HepG2 (cell line): Measurements from ENCODE around the gene SLC66A3. TPM values are rescaled to one million over a fixed set of nuclear protein-coding genes. Genes with fewer than 3 reads are reported as not detected.

ENCODE experiments used
- ARID3A ChIP-seq: IDR thresholded peaks from 2 replicates; pipeline ENCODE4 v1.6.1; 2012; ENCODE audit warnings: low read depth, low read length, improper control_type of control experiment
- ATF1 ChIP-seq: IDR thresholded peaks from 2 replicates; pipeline ENCODE4 v1.6.1; 2016; ENCODE audit warnings: mild to moderate bottlenecking, control low read depth
- DNMT3B ChIP-seq: conservative IDR thresholded peaks from 2 replicates; pipeline ENCODE4 v1.6.1; 2016; ENCODE audit warnings: missing biosample characterization, control low read depth
- ELF3 ChIP-seq: IDR thresholded peaks from 2 replicates; pipeline ENCODE4 v1.6.1; 2016; ENCODE audit warnings: missing genetic modification reagents, missing compliant biosample characterization
- GABPB1 ChIP-seq: IDR thresholded peaks from 2 replicates; pipeline ENCODE4 v1.6.1; 2016; ENCODE audit warnings: mild to moderate bottlenecking, missing genetic modification reagents, moderate library complexity, missing compliant biosample characterization
- JUND ChIP-seq: sonication (generic); formaldehyde crosslinking; IDR thresholded peaks from 2 replicates; pipeline ENCODE4 v1.8.0; 2022; ENCODE audit warnings: mild to moderate bottlenecking, missing genetic modification reagents
- MEF2D ChIP-seq: sonication (generic); formaldehyde crosslinking; IDR thresholded peaks from 2 replicates; pipeline ENCODE4 v1.5.1; 2020; ENCODE audit warnings: mild to moderate bottlenecking, missing genetic modification reagents
- NCOA5 ChIP-seq: sonication (generic); formaldehyde crosslinking; IDR thresholded peaks from 2 replicates; pipeline ENCODE4 v1.4.0; 2020; ENCODE audit warnings: missing genetic modification reagents
- NFE2L1 ChIP-seq: sonication (generic); formaldehyde crosslinking; IDR thresholded peaks from 2 replicates; pipeline ENCODE4 v1.4.0; 2020; ENCODE audit warnings: missing genetic modification reagents, mild to moderate bottlenecking, borderline replicate concordance
- NPAS2 ChIP-seq: sonication (generic); formaldehyde crosslinking; IDR thresholded peaks from 2 replicates; pipeline ENCODE4 v1.8.0; 2022; ENCODE audit warnings: mild to moderate bottlenecking, missing genetic modification reagents, borderline replicate concordance
- POLR2G ChIP-seq: fragments of 200-400 bp; formaldehyde crosslinking; IDR thresholded peaks from 2 replicates; pipeline ENCODE4 v1.6.1; 2018; ENCODE audit warnings: mild to moderate bottlenecking, low read depth, low read length, moderate library complexity
- SATB2 ChIP-seq: sonication (generic); formaldehyde crosslinking; IDR thresholded peaks from 2 replicates; pipeline ENCODE4 v1.5.0; 2020; ENCODE audit warnings: missing genetic modification reagents
- SCMH1 ChIP-seq: sonication (generic); formaldehyde crosslinking; IDR thresholded peaks from 2 replicates; pipeline ENCODE4 v1.9.0; 2021; ENCODE audit warnings: missing genetic modification reagents, mild to moderate bottlenecking, borderline replicate concordance
- SNAI1 ChIP-seq: sonication (generic); formaldehyde crosslinking; IDR thresholded peaks from 2 replicates; pipeline ENCODE4 v1.5.0; 2020; ENCODE audit warnings: mild to moderate bottlenecking, missing genetic modification reagents, borderline replicate concordance
- SOX6 ChIP-seq, 2 experiments: fragments of 450-650 bp in 1 of 2; sonication (generic) in 1 of 2; formaldehyde crosslinking in 1 of 2; IDR thresholded peaks; 2 replicates each; pipeline versions ENCODE4 v1.4.0 to v1.6.1; 2017 to 2020; ENCODE audit warnings: antibody characterized with exemption in 1 of 2, mild to moderate bottlenecking in 1 of 2, missing genetic modification reagents in 1 of 2
- STAT5B ChIP-seq: sonication (generic); formaldehyde crosslinking; IDR thresholded peaks from 2 replicates; pipeline ENCODE4 v1.4.0; 2020; ENCODE audit warnings: missing genetic modification reagents
- TEAD3 ChIP-seq: optimal IDR thresholded peaks from 2 replicates; pipeline ENCODE3; 2016; ENCODE audit warnings: borderline replicate concordance
- ZFP91 ChIP-seq: sonication (generic); formaldehyde crosslinking; IDR thresholded peaks from 2 replicates; pipeline ENCODE4 v1.9.0; 2022; ENCODE audit warnings: missing genetic modification reagents, mild to moderate bottlenecking, borderline replicate concordance
- ZMAT3 ChIP-seq: sonication (generic); formaldehyde crosslinking; conservative IDR thresholded peaks from 2 replicates; pipeline ENCODE4 v1.7.0; 2021; ENCODE audit warnings: missing genetic modification reagents
- ZNF232 ChIP-seq: sonication (generic); formaldehyde crosslinking; IDR thresholded peaks from 2 replicates; pipeline ENCODE4 v1.4.0; 2020; ENCODE audit warnings: missing genetic modification reagents, borderline replicate concordance
- ZNF317 ChIP-seq: sonication (generic); formaldehyde crosslinking; IDR thresholded peaks from 2 replicates; pipeline ENCODE4 v1.5.0; 2020; ENCODE audit warnings: mild to moderate bottlenecking, missing genetic modification reagents
- ZNF354B ChIP-seq: sonication (generic); formaldehyde crosslinking; IDR thresholded peaks from 2 replicates; pipeline ENCODE4 v1.8.0; 2022; ENCODE audit warnings: mild to moderate bottlenecking, missing genetic modification reagents
- ZNF543 ChIP-seq: sonication (generic); formaldehyde crosslinking; IDR thresholded peaks from 2 replicates; pipeline ENCODE4 v1.4.0; 2020; ENCODE audit warnings: mild to moderate bottlenecking, missing genetic modification reagents
- ZNF619 ChIP-seq: sonication (generic); formaldehyde crosslinking; IDR thresholded peaks from 2 replicates; pipeline ENCODE4 v1.4.0; 2020; ENCODE audit warnings: mild to moderate bottlenecking, missing genetic modification reagents
- ZNF672 ChIP-seq: sonication (generic); formaldehyde crosslinking; IDR thresholded peaks from 2 replicates; pipeline ENCODE4 v1.8.1; 2022; ENCODE audit warnings: missing genetic modification reagents
- ZNF781 ChIP-seq: sonication (generic); formaldehyde crosslinking; IDR thresholded peaks from 2 replicates; pipeline ENCODE4 v1.5.1; 2020; ENCODE audit warnings: borderline replicate concordance, mild to moderate bottlenecking, missing genetic modification reagents; ENCODE audit errors: not compliant biosample characterization
- ZNF839 ChIP-seq: sonication (generic); formaldehyde crosslinking; IDR thresholded peaks from 2 replicates; pipeline ENCODE4 v1.4.0; 2020; ENCODE audit warnings: missing genetic modification reagents, mild to moderate bottlenecking, borderline replicate concordance
- ZNF878 ChIP-seq: sonication (generic); formaldehyde crosslinking; IDR thresholded peaks from 2 replicates; pipeline ENCODE4 v1.8.1; 2023; ENCODE audit warnings: mild to moderate bottlenecking, missing genetic modification reagents, moderate library complexity
- polyA plus RNA-seq, 8 experiments: library from polyadenylated mRNA; depleted of rRNA in 3 of 8; stranded (reverse) in 7 of 8; unstranded in 1 of 8; fragments of >200 nt; fragmentation: Illumina TruSeq in 4 of 8; extraction: Trizol in 4 of 8; gene quantifications; 2 replicates each; pipeline versions ENCODE4 v1.2.1 to v1.2.3, GENCODE V29; 2011 to 2016; ENCODE audit warnings: low read depth in 4 of 8, missing spikeins in 1 of 8, mixed read lengths in 1 of 8; ENCODE audit not compliant: insufficient read depth in 1 of 8
- total RNA-seq, 5 experiments: library from RNA; depleted of rRNA; stranded (reverse); fragments of >200 nt; fragmentation: Illumina TruSeq; extraction: Trizol; gene quantifications; 2 replicates each; pipeline ENCODE4 v1.2.3, GENCODE V29; 2016; ENCODE audit warnings: low read depth in 1 of 5

SLC66A3 gene
- total and polyA plus RNA-seq, 2 of the 13 experiments (the other 11 are each of a cell fraction or from before 2014, with no cell fraction given), result 2.2 to 3.7 TPM

- TF ChIP-seq ARID3A (no peak), NPAS2 (CRISPR knock-in tag) (no peak), SATB2 (CRISPR knock-in tag) (0 out of 2 replicates have a peak, but pooled peaks have one; percentile 78), TEAD3 (CRISPR knock-in tag) (peak; percentile 82), DNMT3B (no peak), MEF2D (CRISPR knock-in tag) (no peak), SOX6 (IDR thresholded peaks at IDR 0.05) (no peak), SOX6 (CRISPR knock-in tag; IDR thresholded peaks at IDR 0.05) (peak; percentile 63), ZNF232 (CRISPR knock-in tag) (peak; percentile 77; the same call in 1 of the 2 replicates), NCOA5 (no peak), ELF3 (CRISPR knock-in tag) (peak; percentile 85), ZNF781 (CRISPR knock-in tag) (no peak), JUND (CRISPR knock-in tag) (no peak), STAT5B (CRISPR knock-in tag) (no peak; the same call in 1 of the 2 replicates), SCMH1 (CRISPR knock-in tag) (no peak), GABPB1 (CRISPR knock-in tag) (peak; percentile 93), ZNF672 (CRISPR knock-in tag) (no peak), ZMAT3 (CRISPR knock-in tag) (0 out of 2 replicates have a peak, but pooled peaks have one; percentile 32), ZNF354B (CRISPR knock-in tag) (0 out of 2 replicates have a peak, but pooled peaks have one; percentile 38), ZFP91 (CRISPR knock-in tag) (peak; percentile 63; the same call in 1 of the 2 replicates), ZNF839 (CRISPR knock-in tag) (0 out of 2 replicates have a peak, but pooled peaks have one; percentile 21), ATF1 (CRISPR knock-in tag) (no peak), ZNF878 (no peak), SNAI1 (CRISPR knock-in tag) (no peak), ZNF543 (CRISPR knock-in tag) (no peak), NFE2L1 (no peak), ZNF317 (CRISPR knock-in tag) (no peak), ZNF619 (CRISPR knock-in tag) (peak; percentile 72; the same call in 1 of the 2 replicates), POLR2G (no peak)
Observed at GRCh38 chr2:11129598-11130449, 25.4 kb upstream of the SLC66A3 start (continued).
